Activated effector memory CD4-positive, alpha-beta T cell treated with anti-CD3 and anti-CD28 coated beads, Interleukin-2, amount 50 U/mL, for 16 hours (primary cell): ENCODE data around the gene RAVER2.
"Not testable (repeated sequence)": the region's sequence is repeated elsewhere in the genome, so short reads cannot be mapped to it uniquely, and the experiment has no call there.

Source experiments
- DNase-seq: peaks from one replicate; pipeline ENCODE4 v3.0.0-alpha.2; 2020

The RAVER2 gene

DNA sequence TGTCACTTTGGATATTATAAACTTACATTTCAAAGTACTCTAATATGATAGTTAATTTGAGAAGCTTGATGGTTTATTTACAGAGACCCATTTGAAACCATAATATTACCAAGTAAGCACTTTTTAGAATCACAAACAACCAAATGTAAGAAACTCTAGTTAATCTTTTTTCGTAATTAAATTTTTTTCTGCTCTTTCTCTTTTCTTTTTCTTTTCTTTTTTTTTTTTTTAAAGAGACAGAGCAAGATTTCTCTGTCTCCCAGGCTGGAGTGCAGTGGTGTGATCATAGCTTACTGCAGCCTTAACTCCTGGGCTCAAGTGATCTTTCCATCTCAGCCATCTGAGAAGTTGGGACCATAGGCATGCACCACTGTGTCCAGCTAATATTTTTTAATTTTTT lies 5.2 kb downstream of the RAVER2 start:
- no peak for DNase-seq

DNA sequence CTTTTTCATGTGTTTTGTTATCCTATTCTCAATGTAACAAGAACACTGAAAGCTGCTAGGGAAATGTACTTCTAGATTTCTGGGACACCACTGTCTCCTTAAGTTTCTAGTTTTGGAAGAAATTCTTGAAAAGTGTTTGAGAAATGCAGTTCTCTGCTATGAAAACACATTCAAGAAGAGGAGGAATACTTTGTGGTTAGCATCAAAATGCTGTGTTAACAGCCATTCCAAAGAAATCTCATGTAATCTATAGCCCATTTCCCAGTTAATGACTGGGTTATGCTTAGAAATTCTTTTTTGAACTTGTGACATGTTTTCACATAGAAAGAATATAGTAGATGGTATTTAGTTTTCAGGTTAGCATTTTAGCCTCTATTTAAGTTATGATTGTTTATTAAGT lies 6.0 kb downstream of the RAVER2 start:
- no peak for DNase-seq

DNA sequence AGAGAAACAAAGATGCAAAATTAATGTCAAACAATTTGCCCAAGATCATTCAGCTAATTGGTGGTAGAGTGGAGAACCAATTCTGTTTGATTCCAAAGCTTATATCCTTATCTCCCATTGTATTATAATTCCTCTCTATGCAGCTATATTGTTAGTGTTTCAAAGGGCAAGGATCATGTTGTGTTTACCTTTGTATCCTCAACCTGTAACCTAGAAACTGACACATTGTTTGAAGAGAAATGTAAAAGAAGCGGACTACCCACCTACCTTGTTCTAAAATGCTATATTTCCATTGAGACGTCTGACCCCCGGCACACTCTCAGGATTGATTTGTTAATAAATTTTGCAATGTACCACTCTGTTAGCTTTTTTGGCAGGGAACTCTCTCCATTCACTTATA lies 9.3 kb downstream of the RAVER2 start:
- DNase-seq, result no peak

DNA sequence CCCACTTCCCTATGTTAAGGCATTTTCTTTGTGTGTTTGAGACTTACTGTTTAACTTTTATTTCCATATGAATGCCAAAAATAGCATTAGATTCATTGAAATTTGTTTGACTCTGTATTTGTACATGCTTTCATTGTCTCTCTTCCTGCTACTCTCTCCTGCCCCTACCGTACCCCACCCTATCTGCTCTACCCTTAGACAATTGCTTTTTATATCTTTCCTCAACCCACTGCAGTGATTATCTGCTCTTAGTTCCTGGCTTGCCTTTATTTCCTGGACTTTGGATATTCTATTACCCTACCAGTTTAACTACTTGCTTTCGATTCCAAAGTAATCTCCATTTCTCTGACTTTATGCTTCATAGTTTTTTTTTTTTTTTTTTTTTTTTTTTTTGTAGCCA lies 10.5 kb downstream of the RAVER2 start:
- DNase-seq, result no peak

GRCh38 chr1:64756770-64757169 lies 11.9 kb downstream of the RAVER2 start:
- DNase-seq, result no peak

DNA sequence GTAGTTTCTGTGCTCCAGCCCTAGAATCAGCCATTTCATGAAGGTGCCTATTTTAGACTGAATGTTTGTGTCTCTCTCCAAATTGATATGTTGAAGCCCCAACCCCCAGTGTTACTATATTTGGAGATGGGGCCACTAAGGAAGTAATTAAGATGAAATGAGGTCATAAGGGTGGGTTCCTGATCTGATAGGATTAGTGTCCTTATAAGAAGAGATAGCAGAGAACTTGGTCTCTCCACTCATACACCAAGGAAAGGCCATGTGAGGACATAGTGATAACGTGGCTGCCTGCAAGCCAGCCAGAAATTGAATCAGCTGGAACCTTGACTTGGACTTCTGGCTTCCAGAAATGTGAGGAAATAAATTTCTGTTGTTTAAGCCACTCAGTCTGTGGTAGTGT lies 12.3 kb downstream of the RAVER2 start:
- DNase-seq, result no peak

DNA sequence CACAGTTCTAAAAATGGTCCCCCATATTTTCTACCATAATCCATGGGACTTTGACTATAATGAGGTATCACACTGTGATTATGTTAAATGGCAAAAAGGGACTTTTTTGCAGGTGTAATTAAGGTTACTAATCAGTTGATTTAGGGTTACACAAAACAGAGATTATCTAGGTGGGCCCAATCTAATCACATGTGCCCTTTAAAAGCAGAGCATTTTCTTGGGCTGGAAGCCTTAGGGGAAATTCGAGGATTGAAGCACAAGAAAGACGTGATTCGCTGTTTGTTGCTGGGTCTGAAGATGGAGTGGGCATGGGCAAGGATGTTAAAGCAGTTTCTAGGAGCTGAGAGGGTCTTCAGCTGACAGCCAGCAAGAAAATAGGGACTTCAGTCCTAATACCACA lies 13.4 kb downstream of the RAVER2 start:
- no peak for DNase-seq

DNA sequence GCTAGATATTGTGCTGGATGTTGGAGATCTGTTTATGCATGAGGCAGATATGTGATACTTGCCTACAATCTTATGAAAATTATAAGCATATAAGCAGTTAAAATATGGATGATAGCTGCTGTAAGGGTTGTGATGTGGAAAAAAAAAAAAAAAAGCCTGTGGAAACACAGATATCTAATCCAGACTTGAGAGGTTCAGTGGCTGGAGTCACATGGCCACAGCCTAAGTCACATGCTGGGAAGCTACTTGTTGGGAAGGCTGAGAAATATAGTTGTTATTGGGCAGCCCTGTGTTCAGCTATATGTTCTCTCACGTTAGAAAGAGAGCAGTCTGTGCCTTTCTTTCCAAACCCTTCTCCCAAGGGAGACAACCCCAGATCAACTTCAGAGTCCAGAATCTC lies 15.1 kb downstream of the RAVER2 start:
- no peak for DNase-seq

- DNase-seq, result no peak
Observed at GRCh38 chr1:64765012-64765411, 20.1 kb downstream of the RAVER2 start.

DNA sequence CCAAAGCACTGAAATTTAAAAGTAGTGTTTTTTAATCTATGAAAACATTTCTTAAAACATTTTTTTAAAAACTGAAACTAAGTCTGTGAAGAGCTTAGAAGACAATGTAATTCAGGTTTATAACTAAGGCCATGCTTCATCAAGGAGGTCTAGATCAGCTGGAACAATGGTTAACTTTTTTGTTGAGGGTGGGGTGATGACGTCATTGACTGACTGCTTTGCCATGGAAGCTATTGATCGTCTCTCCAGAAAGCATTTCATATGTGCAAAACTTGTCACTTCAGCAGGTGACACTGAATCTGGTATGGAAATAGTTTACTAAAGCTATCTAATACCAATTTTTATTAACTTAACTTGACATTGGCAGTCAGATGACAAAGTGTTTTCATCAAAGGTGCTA lies 21.0 kb downstream of the RAVER2 start:
- no peak for DNase-seq

GRCh38 chr1:64766429-64766828 lies 21.6 kb downstream of the RAVER2 start:
- no peak for DNase-seq

- no peak for DNase-seq
Observed at GRCh38 chr1:64769482-64769881, 24.6 kb downstream of the RAVER2 start.

- no peak for DNase-seq
Observed at GRCh38 chr1:64769971-64770370, 25.1 kb downstream of the RAVER2 start.

DNA sequence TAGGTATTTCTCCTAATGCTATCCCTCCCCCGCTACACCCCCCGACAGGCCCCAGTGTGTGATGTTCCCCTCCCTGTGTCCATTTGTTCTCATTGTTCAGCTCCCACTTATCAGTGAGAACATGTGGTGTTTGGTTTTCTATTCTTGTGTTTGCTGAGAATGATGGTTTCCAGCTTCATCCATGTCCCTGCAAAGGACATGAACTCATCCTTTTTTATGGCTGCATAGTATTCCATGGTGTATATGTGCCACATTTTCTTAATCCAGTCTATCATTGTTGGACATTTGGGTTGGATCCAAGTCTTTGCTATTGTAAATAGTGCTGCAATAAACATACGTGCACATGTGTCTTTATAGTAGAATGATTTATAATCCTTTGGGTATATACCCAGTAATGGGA lies 28.4 kb downstream of the RAVER2 start:
- not testable (repeated sequence) for DNase-seq

- no peak for DNase-seq
Observed at GRCh38 chr1:64775113-64775512, 30.2 kb downstream of the RAVER2 start.

- not testable (repeated sequence) for DNase-seq
Observed at GRCh38 chr1:64782044-64782443, 37.2 kb downstream of the RAVER2 start.

GRCh38 chr1:64782848-64783247 lies 38.0 kb downstream of the RAVER2 start:
- DNase-seq, result not testable (repeated sequence)

GRCh38 chr1:64790832-64791487 lies 46.1 kb downstream of the RAVER2 start:
- DNase-seq, result no peak

DNA sequence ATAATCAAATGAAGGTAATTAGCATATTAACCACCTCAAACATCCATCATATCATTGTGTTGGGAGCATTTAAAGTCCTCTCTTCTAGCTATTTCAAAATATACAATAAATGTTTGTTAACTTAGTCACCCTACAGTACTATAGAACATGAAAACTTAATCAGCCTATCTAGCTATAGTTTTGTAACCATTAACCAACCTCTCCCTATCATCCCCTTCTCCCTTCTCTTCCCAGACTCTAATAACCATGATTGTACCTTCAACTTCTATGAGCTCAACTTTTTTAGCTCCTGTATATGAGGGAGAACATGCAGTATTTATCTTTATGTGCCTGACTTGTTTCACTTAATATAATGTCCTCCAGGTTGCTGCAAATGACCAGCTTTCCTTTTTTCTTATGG lies 54.0 kb downstream of the RAVER2 start:
- no peak for DNase-seq

GRCh38 chr1:64801851-64802523 lies 57.1 kb downstream of the RAVER2 start:
- DNase-seq, result no peak

DNA sequence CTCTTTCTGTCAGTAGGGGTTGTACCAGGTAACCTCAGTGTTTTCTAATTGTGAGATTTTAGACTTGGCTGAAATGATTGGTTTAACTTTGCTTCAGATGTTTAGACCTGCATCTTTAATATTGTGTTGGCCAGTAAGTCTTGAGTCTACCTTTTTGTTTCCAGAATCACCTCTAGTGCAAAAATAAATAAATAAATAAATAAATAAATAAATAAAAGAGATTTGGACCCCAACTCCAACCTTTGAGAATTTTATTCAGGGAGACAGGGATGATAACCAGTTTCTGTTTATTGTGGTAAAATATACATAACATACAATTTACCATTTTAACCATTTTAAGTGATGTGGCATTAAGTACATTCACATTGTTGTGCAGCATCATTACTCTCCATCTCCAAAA lies 64.4 kb downstream of the RAVER2 start:
- DNase-seq, result no peak

- DNase-seq, result no peak
Observed at GRCh38 chr1:64810001-64810400, 65.1 kb downstream of the RAVER2 start.

DNA sequence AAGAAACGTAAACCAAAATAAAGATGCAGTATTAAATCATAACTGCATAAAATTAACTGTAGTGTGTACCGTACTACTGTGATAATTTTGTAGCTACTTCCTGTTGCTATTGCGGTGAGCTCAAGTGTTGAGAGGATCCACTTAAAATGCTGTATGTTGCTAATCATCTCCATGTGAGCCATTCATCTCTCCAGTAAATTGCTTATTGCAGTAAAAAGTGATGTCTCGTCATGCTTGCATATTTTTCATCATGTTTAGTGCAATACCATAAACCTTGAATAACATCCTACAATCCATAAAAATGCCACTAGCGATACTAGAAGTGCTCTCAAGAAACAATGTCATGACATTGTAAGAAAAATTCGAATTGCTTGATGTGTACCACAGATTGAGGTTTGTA lies 66.3 kb downstream of the RAVER2 start:
- no peak for DNase-seq

GRCh38 chr1:64814427-64814826 lies 69.6 kb downstream of the RAVER2 start:
- no peak for DNase-seq

DNA sequence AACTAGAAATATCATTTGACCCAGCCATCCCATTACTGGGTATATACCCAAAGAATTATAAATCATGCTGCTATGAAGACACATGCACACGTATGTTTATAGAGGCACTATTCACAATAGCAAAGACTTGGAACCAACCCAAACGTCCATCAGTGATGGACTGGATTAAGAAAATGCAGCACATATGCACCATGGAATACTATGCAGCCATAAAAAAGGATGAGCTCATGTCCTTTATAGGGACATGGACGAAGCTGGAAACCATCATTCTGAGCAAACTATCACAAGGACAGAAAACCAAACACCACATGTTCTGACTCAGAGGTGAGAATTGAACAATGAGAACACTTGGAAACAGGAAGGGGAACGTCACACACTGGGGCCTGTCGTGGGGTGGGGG lies 72.5 kb downstream of the RAVER2 start:
- DNase-seq, result not testable (repeated sequence)
